Tibial artery (tissue), 4 donors: Measurements from ENCODE around the gene TOPAZ1.
"Not testable (repeated sequence)": the region's sequence is repeated elsewhere in the genome, so short reads cannot be mapped to it uniquely, and the experiment has no call there.

Source experiments
- DNase-seq, 2 donors: peaks; one replicate each; pipeline ENCODE4 v3.0.0-alpha.2; 2019
- H3K27ac ChIP-seq, 2 donors: fragments of 200-600 bp; sonication (generic) in 1 of 2; 1 replicate in 1 of 2; 2 replicates in 1 of 2; pipeline ENCODE4 v1.5.1; 2018 to 2019; ENCODE audit warnings: mild to moderate bottlenecking in 1 of 2
- H3K27me3 ChIP-seq, 2 donors: fragments of 200-600 bp; sonication (generic) in 1 of 2; one replicate each; pipeline versions ENCODE4 v1.5.1 to v1.6.0; 2016 to 2019
- H3K36me3 ChIP-seq, 3 donors: fragments of 200-600 bp; sonication (generic) in 2 of 3; one replicate each; pipeline ENCODE4 v1.5.1; 2016 to 2019; ENCODE audit warnings: mild to moderate bottlenecking in 2 of 3
- H3K4me1 ChIP-seq, 4 donors: fragments of 200-600 bp; sonication (generic) in 2 of 4; 1 replicate in 3 of 4; 2 replicates in 1 of 4; pipeline ENCODE4 v1.5.1; 2016 to 2019
- H3K4me3 ChIP-seq, 2 donors: fragments of 200-600 bp; sonication (generic) in 1 of 2; 1 replicate in 1 of 2; 2 replicates in 1 of 2; pipeline ENCODE4 v1.5.1; 2018 to 2019; ENCODE audit warnings: mild to moderate bottlenecking in 2 of 2
- H3K9me3 ChIP-seq, 3 donors: fragments of 200-600 bp; sonication (generic) in 1 of 3; one replicate each; pipeline ENCODE4 v1.5.1; 2016 to 2019
- intact Hi-C: fragments of 100-400 bp; cut with DNase I; formaldehyde crosslinking; loops from one replicate; pipeline ENCODE4 v1.15.0; 2023; ENCODE audit warnings: low total_unique reads
- TF ChIP-seq, protein P1 (sequence below), 2 experiments: fragments of 200-600 bp in 1 of 2; fragments of 450-650 bp in 1 of 2; IDR thresholded peaks; one replicate each; pipeline ENCODE4 v1.5.1; 2017 to 2019; ENCODE audit warnings: antibody characterized with exemption in 2 of 2, mild to moderate bottlenecking in 1 of 2, moderate library complexity in 1 of 2

TOPAZ1 gene

GRCh38 chr3:44339181-44340057 lies 97.7 kb downstream of the TOPAZ1 start:
- DNase-seq: no peak
- H3K4me3 ChIP-seq: peak overlapping the region; percentile 74 to 88
- no peaks in the 10 kb centered on the region for H3K27me3 ChIP-seq
- intact Hi-C loops: loop anchor here (10.0 kb wide), 2 partner anchors 105 to 175 kb away; no protein-coding TSS in a partner anchor
- TF ChIP-seq, protein P1, sequence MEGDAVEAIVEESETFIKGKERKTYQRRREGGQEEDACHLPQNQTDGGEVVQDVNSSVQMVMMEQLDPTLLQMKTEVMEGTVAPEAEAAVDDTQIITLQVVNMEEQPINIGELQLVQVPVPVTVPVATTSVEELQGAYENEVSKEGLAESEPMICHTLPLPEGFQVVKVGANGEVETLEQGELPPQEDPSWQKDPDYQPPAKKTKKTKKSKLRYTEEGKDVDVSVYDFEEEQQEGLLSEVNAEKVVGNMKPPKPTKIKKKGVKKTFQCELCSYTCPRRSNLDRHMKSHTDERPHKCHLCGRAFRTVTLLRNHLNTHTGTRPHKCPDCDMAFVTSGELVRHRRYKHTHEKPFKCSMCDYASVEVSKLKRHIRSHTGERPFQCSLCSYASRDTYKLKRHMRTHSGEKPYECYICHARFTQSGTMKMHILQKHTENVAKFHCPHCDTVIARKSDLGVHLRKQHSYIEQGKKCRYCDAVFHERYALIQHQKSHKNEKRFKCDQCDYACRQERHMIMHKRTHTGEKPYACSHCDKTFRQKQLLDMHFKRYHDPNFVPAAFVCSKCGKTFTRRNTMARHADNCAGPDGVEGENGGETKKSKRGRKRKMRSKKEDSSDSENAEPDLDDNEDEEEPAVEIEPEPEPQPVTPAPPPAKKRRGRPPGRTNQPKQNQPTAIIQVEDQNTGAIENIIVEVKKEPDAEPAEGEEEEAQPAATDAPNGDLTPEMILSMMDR (IDR thresholded peaks at IDR 0.05): no peak
- peaks cover 0 to 52% (median 25%) of the 10 kb centered on the region in 4 donors for H3K4me1 ChIP-seq
- H3K27ac ChIP-seq: peak overlapping the region; percentile 94 to 98
- H3K36me3 ChIP-seq: no peaks in the 10 kb centered on the region
- H3K9me3 ChIP-seq: no peaks in the 10 kb centered on the region

- peaks cover 0 to 52% (median 25%) of the 10 kb centered on the region in 4 donors for H3K4me1 ChIP-seq
- DNase-seq: no peak
- H3K27ac ChIP-seq: peak overlapping the region; percentile 94 to 98
- no peaks in the 10 kb centered on the region for H3K27me3 ChIP-seq
- peak overlapping the region; percentile 74 to 88 for H3K4me3 ChIP-seq
- intact Hi-C loops: no loop called here
- H3K36me3 ChIP-seq: no peaks in the 10 kb centered on the region
- no peaks in the 10 kb centered on the region for H3K9me3 ChIP-seq
- TF ChIP-seq, protein P1 (IDR thresholded peaks at IDR 0.05): no peak
Observed at GRCh38 chr3:44340058-44340395, 98.3 kb downstream of the TOPAZ1 start.

- H3K27me3 ChIP-seq: no peaks in the 10 kb centered on the region
- no peak for DNase-seq
- intact Hi-C loops: no loop called here
- no peaks in the 10 kb centered on the region for H3K36me3 ChIP-seq
- TF ChIP-seq, protein P1 (IDR thresholded peaks at IDR 0.05): no peak
- H3K9me3 ChIP-seq: no peaks in the 10 kb centered on the region
- peak overlapping the region; percentile 47 to 68 for H3K27ac ChIP-seq
- H3K4me3 ChIP-seq: no peak overlapping the region
- peaks cover 0 to 55% (median 26%) of the 10 kb centered on the region in 4 donors for H3K4me1 ChIP-seq
Observed at GRCh38 chr3:44342176-44342790, 100.6 kb downstream of the TOPAZ1 start.

GRCh38 chr3:44343421-44343820 lies 101.7 kb downstream of the TOPAZ1 start:
- TF ChIP-seq, protein P1 (IDR thresholded peaks at IDR 0.05): no peak
- H3K36me3 ChIP-seq: no peaks in the 10 kb centered on the region
- no peak overlapping the region for H3K4me3 ChIP-seq
- no peaks in the 10 kb centered on the region for H3K9me3 ChIP-seq
- H3K27ac ChIP-seq: peak overlapping the region in 1 of 2 donors; percentile 68
- H3K4me1 ChIP-seq: peaks cover 0 to 54% (median 24%) of the 10 kb centered on the region in 4 donors
- intact Hi-C loops: no loop called here
- no peaks in the 10 kb centered on the region for H3K27me3 ChIP-seq
- no peak for DNase-seq

- H3K36me3 ChIP-seq, H3K4me3 ChIP-seq, H3K27ac ChIP-seq, DNase-seq, intact Hi-C loops, H3K27me3 ChIP-seq, H3K9me3 ChIP-seq: not testable (repeated sequence)
- peaks cover 0 to 33% (median 11%) of the 10 kb centered on the region in 4 donors for H3K4me1 ChIP-seq
Observed at GRCh38 chr3:44346590-44346989, 104.9 kb downstream of the TOPAZ1 start.

- Histone ChIP-seq H3K4me1 (peaks cover 0 to 10% (median 3%) of the 10 kb centered on the region in 4 donors), H3K4me3 (no peak overlapping the region), H3K27me3 (no peaks in the 10 kb centered on the region), H3K36me3 (peaks cover 0 to 6% (median 0%) of the 10 kb centered on the region in 3 donors), H3K27ac (no peak overlapping the region), H3K9me3 (no peaks in the 10 kb centered on the region)
- no peak for DNase-seq
- intact Hi-C loops: no loop called here
- TF ChIP-seq, protein P1 (IDR thresholded peaks at IDR 0.05): no peak
Observed at GRCh38 chr3:44348993-44349392, 107.3 kb downstream of the TOPAZ1 start.
